ENCODE results near the gene RPS4Y1. TPM values are rescaled to one million over a fixed set of nuclear protein-coding genes. Genes with fewer than 3 reads are reported as not detected.

RPS4Y1 gene
- polyA plus RNA-seq, 1 experiment: 512 TPM

- Histone ChIP-seq H3K27me3 (ENCODE audit: control insufficient read depth, insufficient read depth, low read length) (no peaks in the 10 kb centered on the region), H3K36me3 (ENCODE audit: control insufficient read depth, insufficient read depth, low read length) (peaks cover 13% of the 10 kb centered on the region), H3K4me3 (ENCODE audit: low read depth, low read length) (no peak overlapping the region)
- no peak for TF ChIP-seq CTCF (IDR thresholded peaks at IDR 0.05; ENCODE audit: insufficient read depth, low read depth, low read length)
- ChIA-PET POLR2A (no interaction called here), CTCF (no interaction called here)
- no peak for DNase-seq (ENCODE audit: low read depth)
These were observed 5.4 kb downstream of the RPS4Y1 start for GRCh38 chrY:2846791-2847190.

- TF ChIP-seq CTCF (IDR thresholded peaks at IDR 0.05; ENCODE audit: insufficient read depth, low read depth, low read length): no peak
- DNase-seq (ENCODE audit: low read depth): no peak
- CTCF ChIA-PET: no interaction called here
- POLR2A ChIA-PET: no interaction called here
- H3K27me3 ChIP-seq (ENCODE audit: control insufficient read depth, insufficient read depth, low read length): no peaks in the 10 kb centered on the region
- H3K4me3 ChIP-seq (ENCODE audit: low read depth, low read length): no peak overlapping the region
- H3K36me3 ChIP-seq (ENCODE audit: control insufficient read depth, insufficient read depth, low read length): peaks cover 13% of the 10 kb centered on the region
These were observed 7.0 kb downstream of the RPS4Y1 start for GRCh38 chrY:2848384-2848783.

- Histone ChIP-seq H3K4me3 (ENCODE audit: low read depth, low read length) (no peak overlapping the region), H3K27me3 (ENCODE audit: control insufficient read depth, insufficient read depth, low read length) (no peaks in the 10 kb centered on the region), H3K36me3 (ENCODE audit: control insufficient read depth, insufficient read depth, low read length) (peaks cover 12% of the 10 kb centered on the region)
- ChIA-PET CTCF (no interaction called here), POLR2A (no interaction called here)
- TF ChIP-seq CTCF (IDR thresholded peaks at IDR 0.05; ENCODE audit: insufficient read depth, low read depth, low read length): no peak
- no peak for DNase-seq (ENCODE audit: low read depth)
These were observed 8.0 kb downstream of the RPS4Y1 start for GRCh38 chrY:2849368-2849767.

GRCh38 chrY:2854145-2854774 is 12.9 kb downstream of the RPS4Y1 start:
- CTCF ChIA-PET: no interaction called here
- POLR2A ChIA-PET: no interaction called here
- TF ChIP-seq CTCF (IDR thresholded peaks at IDR 0.05; ENCODE audit: insufficient read depth, low read depth, low read length): no peak
- Histone ChIP-seq H3K36me3 (ENCODE audit: control insufficient read depth, insufficient read depth, low read length) (no peaks in the 10 kb centered on the region; the same call in none of the 2 replicates), H3K27me3 (ENCODE audit: control insufficient read depth, insufficient read depth, low read length) (no peaks in the 10 kb centered on the region), H3K4me3 (ENCODE audit: low read depth, low read length) (no peak overlapping the region)
- no peak for DNase-seq (ENCODE audit: low read depth)

GRCh38 chrY:2857068-2857467 is 15.7 kb downstream of the RPS4Y1 start:
- H3K36me3 ChIP-seq (ENCODE audit: control insufficient read depth, insufficient read depth, low read length): no peaks in the 10 kb centered on the region; the same call in 1 of the 2 replicates
- ChIA-PET POLR2A (no interaction called here), CTCF (no interaction called here)
- no peak for DNase-seq (ENCODE audit: low read depth)
- no peaks in the 10 kb centered on the region for H3K27me3 ChIP-seq (ENCODE audit: control insufficient read depth, insufficient read depth, low read length)
- H3K4me3 ChIP-seq (ENCODE audit: low read depth, low read length): no peak overlapping the region
- no peak for TF ChIP-seq CTCF (IDR thresholded peaks at IDR 0.05; ENCODE audit: insufficient read depth, low read depth, low read length)
